ENCODE measurements around the gene CATSPERE.
"Not testable (repeated sequence)": the region's sequence is repeated elsewhere in the genome, so short reads cannot be mapped to it uniquely, and the experiment has no call there.

CATSPERE gene

GRCh38 chr1:244664353-244664752 lies 203.3 kb downstream of the CATSPERE start:
- no peak for DNase-seq (ENCODE audit: low read depth in 2 of 2)

GRCh38 chr1:244665771-244666217 lies 204.7 kb downstream of the CATSPERE start:
- DNase-seq (ENCODE audit: low read depth in 2 of 2), result no peak

- not testable (repeated sequence) for DNase-seq (ENCODE audit: low read depth in 2 of 2)
Observed at GRCh38 chr1:244666672-244667418, 205.8 kb downstream of the CATSPERE start.

GRCh38 chr1:244667797-244668196 lies 206.7 kb downstream of the CATSPERE start:
- no peak for DNase-seq (ENCODE audit: low read depth in 2 of 2)

- no peak for DNase-seq (ENCODE audit: low read depth in 2 of 2)
Observed at GRCh38 chr1:244672946-244673682, 212.0 kb downstream of the CATSPERE start.

- no peak for DNase-seq (ENCODE audit: low read depth in 2 of 2)
Observed at GRCh38 chr1:244674446-244674845, 213.4 kb downstream of the CATSPERE start.

- DNase-seq (ENCODE audit: low read depth in 2 of 2), result no peak
Observed at GRCh38 chr1:244675167-244675566, 214.1 kb downstream of the CATSPERE start.

- no peak for DNase-seq (ENCODE audit: low read depth in 2 of 2)
Observed at GRCh38 chr1:244678697-244679096, 217.6 kb downstream of the CATSPERE start.

GRCh38 chr1:244680667-244681066 lies 219.6 kb downstream of the CATSPERE start:
- no peak for DNase-seq (ENCODE audit: low read depth in 2 of 2)

GRCh38 chr1:244682087-244682486 lies 221.0 kb downstream of the CATSPERE start:
- not testable (repeated sequence) for DNase-seq (ENCODE audit: low read depth in 2 of 2)

All from fibroblast of skin of left biceps (primary cell).